Measurements from ENCODE around the gene RBM33. TPM values are rescaled to one million over a fixed set of nuclear protein-coding genes. Genes with fewer than 3 reads are reported as not detected.

Gene RBM33
- total and polyA plus RNA-seq, 2 of the 4 experiments (the other 2 are of a cell fraction): 7.3 to 10.8 TPM

DNA sequence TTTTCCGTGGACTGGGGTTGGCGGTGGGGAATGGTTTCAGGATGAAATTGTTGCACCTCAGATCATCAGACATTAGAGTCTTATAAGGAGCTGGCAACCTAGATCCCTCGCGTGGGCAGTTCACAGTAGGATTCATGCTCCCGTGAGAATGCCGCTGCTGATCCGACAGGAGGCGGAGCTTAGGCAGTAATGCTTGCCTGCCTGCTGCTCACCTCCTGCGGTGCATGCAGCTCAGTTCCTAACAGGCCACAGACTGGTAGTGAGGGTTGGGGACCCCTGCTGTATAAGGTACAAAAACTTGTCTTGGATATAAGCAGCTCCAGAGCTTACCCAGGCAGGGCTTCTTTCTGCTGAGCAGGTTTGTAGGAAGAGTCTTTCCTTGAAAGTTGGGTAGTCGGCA lies 113.9 kb downstream of the RBM33 start:
- Histone ChIP-seq H3K4me3 (ENCODE audit: insufficient read depth, low read depth, low read length) (no peak overlapping the region), H3K23ac (ENCODE audit: low read depth, low read length) (no peak overlapping the region), H3K56ac (ENCODE audit: extremely low read depth, insufficient read depth, low read length) (no peak overlapping the region), H3K14ac (replicated peaks; ENCODE audit: low read depth, low read length) (no peak overlapping the region), H2AFZ (replicated peaks; ENCODE audit: low read length, poor library complexity) (no peak overlapping the region), H3K18ac (ENCODE audit: low read depth, low read length) (no peak overlapping the region), H4K20me1 (ENCODE audit: insufficient read depth, low read length) (peaks cover 48% of the 10 kb centered on the region), H4K5ac (ENCODE audit: low read depth, low read length) (no peak overlapping the region), H3K36me3 (ENCODE audit: control insufficient read depth, insufficient read depth, low read length) (peaks cover 14% of the 10 kb centered on the region), H2AK5ac (ENCODE audit: low read depth, low read length) (no peak overlapping the region), H3K4me2 (ENCODE audit: low read depth, low read length) (no peak overlapping the region), H2BK20ac (ENCODE audit: low read depth, low read length) (no peak overlapping the region), H3K4ac (ENCODE audit: low read depth, low read length) (no peak overlapping the region), H2AK9ac (replicated peaks; ENCODE audit: low read depth, low read length, poor library complexity) (no peak overlapping the region), H4K8ac (ENCODE audit: low read depth in 2 of 2, low read length in 2 of 2) (no peak overlapping the region), H4K91ac (ENCODE audit: insufficient read depth, low read depth, low read length) (no peak overlapping the region), H3K27me3 (ENCODE audit: control insufficient read depth, insufficient read depth, low read length) (no peaks in the 10 kb centered on the region), H2BK15ac (ENCODE audit: low read depth, low read length) (no peak overlapping the region), H3K9ac (ENCODE audit: low read depth, low read length) (no peak overlapping the region), H2BK5ac (ENCODE audit: low read depth, low read length, poor library complexity, severe bottlenecking) (no peak overlapping the region), H3K9me1 (ENCODE audit: insufficient read depth, low read length) (peaks cover 13% of the 10 kb centered on the region; the same call in 1 of the 2 replicates), H3K4me1 (ENCODE audit: control insufficient read depth, insufficient read depth, low read length) (no peaks in the 10 kb centered on the region), H3K27ac (ENCODE audit: insufficient read depth, low read length) (no peak overlapping the region), H3K79me1 (ENCODE audit: low read depth in 1 of 2, low read length in 2 of 2) (peaks cover 33 to 65% of the 10 kb centered on the region in 2 experiments), H2BK120ac (ENCODE audit: low read depth, low read length) (no peak overlapping the region), H3K9me3 (ENCODE audit: control insufficient read depth, insufficient read depth, low read length) (no peaks in the 10 kb centered on the region)
- intact Hi-C loops (cut with micrococcal nuclease) (no loop called here), in situ Hi-C loops (cut with MboI; ENCODE audit: low sequenced_read_pairs) (loop anchor here (10.0 to 25.0 kb wide), 2 partner anchors 154 to 371 kb away; no protein-coding TSS in a partner anchor), dilution Hi-C loops (cut with HindIII; ENCODE audit: low sequenced_read_pairs, unreplicated experiment) (no loop called here)
- no peak for DNase-seq
- ChIA-PET POLR2A (ENCODE audit: unreplicated experiment) (no interaction called here), CTCF (no interaction called here)
- no TSS peak for BruUV-seq (replicated peaks)
- ATAC-seq (ENCODE audit: low read depth): no peak
- no peak for TF ChIP-seq POLR2A (IDR thresholded peaks at IDR 0.05; ENCODE audit: low read depth, low read length)
- TF ChIP-seq SMC3 (IDR thresholded peaks at IDR 0.05; ENCODE audit: low read depth, low read length): no peak
- no peak for TF ChIP-seq RCOR1 (IDR thresholded peaks at IDR 0.05; ENCODE audit: insufficient replicate concordance, low read length)
- TF ChIP-seq, protein P1, sequence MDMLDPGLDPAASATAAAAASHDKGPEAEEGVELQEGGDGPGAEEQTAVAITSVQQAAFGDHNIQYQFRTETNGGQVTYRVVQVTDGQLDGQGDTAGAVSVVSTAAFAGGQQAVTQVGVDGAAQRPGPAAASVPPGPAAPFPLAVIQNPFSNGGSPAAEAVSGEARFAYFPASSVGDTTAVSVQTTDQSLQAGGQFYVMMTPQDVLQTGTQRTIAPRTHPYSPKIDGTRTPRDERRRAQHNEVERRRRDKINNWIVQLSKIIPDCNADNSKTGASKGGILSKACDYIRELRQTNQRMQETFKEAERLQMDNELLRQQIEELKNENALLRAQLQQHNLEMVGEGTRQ (IDR thresholded peaks at IDR 0.05; ENCODE audit: low read depth, low read length): no peak
- TF ChIP-seq, protein P2, sequence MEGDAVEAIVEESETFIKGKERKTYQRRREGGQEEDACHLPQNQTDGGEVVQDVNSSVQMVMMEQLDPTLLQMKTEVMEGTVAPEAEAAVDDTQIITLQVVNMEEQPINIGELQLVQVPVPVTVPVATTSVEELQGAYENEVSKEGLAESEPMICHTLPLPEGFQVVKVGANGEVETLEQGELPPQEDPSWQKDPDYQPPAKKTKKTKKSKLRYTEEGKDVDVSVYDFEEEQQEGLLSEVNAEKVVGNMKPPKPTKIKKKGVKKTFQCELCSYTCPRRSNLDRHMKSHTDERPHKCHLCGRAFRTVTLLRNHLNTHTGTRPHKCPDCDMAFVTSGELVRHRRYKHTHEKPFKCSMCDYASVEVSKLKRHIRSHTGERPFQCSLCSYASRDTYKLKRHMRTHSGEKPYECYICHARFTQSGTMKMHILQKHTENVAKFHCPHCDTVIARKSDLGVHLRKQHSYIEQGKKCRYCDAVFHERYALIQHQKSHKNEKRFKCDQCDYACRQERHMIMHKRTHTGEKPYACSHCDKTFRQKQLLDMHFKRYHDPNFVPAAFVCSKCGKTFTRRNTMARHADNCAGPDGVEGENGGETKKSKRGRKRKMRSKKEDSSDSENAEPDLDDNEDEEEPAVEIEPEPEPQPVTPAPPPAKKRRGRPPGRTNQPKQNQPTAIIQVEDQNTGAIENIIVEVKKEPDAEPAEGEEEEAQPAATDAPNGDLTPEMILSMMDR (conservative IDR thresholded peaks at IDR 0.05; ENCODE audit: low read depth, low read length): no peak
- no peak for TF ChIP-seq MAZ (IDR thresholded peaks at IDR 0.05; ENCODE audit: borderline replicate concordance, low read depth, low read length)
- TF ChIP-seq NFE2L2 (IDR thresholded peaks at IDR 0.05; ENCODE audit: low read depth, low read length): no peak
- TF ChIP-seq RAD21 (IDR thresholded peaks at IDR 0.05; ENCODE audit: low read length): no peak
- no peak for TF ChIP-seq RFX5 (IDR thresholded peaks at IDR 0.05; ENCODE audit: low read depth, low read length)
- 100% methylated on average over 2 of the region's 10 CpGs; no CpG with 5 or more reads in 1 of the 2 experiments for WGBS, 2 experiments (ENCODE audit: extremely low coverage in 2 of 2, insufficient read length in 1 of 2)
